ELF-1 (cell line): ENCODE results near the gene MGAT4A.

ENCODE experiments used
- DNase-seq: peaks from one replicate; pipeline ENCODE4 v3.0.0-alpha.2; 2016; ENCODE audit warnings: low read depth, low spot score

MGAT4A gene

DNA sequence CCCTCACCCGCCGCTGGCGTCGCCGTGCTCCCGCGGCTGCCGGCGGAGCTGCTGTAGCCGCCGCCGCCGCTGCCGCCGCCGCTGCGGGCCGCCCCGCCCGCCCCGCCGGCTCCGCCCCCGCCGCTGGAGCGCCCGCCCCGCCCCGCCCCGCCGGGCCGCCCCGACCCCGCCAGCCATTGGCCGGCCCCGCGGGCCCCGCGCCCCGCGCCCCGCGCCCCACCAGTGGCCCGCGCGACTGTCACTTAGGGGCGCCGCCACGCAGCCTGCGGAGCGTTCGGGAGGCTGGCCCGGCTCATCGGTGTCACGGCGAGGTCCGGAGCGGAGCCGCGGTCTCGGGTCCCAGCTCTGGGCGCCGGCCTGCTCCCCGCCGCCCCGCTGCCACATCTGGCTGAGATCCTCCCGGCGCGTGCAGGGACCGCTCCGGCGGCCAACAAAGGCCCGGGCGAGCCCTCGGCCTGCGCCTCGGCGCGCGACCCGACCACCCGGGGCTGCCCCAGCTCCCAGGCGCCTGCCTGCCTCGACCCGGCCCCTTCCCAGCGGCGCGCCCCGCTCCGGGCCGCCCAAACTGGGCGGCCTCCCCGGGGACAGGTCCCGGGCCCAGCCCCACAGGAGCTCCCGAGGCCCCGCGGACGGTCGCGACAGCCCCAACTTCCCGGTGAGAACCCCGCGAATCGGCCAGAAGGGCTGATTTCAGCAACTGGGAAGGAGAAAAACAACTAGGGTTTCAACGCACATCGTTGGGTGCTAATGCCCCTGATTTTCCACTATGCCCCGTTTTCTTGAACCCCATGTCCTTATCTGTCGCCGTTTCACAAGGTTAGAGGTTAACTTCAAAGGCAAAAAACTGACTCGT is at the start of gene MGAT4A:
Gene MGAT4A (minus strand): TSS at position 92 of the 853 bp plus-strand sequence. CDS start 4,800 bp downstream, outside the sequence.
- DNase-seq: peak; percentile 42

DNA sequence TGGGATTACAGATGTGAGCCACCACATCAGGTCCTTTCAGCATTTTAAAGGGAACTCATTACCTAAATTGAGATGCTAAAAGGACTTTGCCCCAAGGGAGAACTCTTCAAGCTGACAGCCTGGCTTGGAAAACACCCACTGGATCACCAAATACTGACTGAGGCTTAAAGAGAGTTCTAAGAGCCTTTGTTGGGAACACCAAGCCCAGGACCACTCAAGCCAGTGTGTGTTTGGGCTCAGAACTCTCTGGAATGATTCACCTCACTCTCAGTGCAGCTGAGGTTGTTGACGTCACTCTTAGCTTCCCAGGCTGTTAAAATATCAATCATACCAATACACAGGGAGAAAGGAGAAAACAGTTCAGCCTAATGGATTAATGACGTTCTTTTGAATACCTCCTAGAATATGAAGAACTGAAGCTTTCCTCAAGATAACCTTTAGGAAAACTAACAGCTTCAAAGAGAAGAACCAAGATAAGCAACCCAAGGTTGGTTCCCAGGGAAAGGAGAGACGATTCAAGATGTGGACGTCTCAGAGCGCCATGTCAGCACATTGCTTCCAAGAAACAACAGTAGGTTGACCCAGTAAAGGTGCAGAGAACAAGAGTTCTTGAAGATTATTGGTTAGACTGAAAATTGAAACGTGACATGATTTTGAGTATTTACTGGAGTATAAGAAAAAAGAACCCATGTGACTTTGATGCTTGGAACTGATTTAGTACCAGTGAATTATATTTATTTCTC is 48.0 kb upstream of the MGAT4A start:
- peak; percentile 85 for DNase-seq

DNA sequence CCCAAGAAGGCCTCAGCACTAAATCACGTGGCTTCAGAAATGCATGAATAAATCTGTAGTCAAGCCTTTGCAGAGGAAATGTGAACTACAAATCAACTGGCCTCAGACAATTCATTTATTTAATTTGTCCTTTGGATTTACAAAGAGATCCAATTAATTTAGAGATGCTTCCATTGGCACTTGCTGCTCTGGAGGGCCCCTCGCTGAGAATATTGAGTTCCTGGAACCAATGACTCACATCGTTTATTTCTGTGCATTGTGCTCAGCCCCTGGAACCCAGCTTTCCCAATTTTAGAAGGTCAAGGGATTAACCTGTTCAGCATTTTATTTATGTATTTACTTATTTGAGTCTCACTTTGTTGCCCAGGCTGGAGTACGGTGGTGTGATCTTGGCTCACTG is 47.2 kb upstream of the MGAT4A start:
- DNase-seq: no peak

DNA sequence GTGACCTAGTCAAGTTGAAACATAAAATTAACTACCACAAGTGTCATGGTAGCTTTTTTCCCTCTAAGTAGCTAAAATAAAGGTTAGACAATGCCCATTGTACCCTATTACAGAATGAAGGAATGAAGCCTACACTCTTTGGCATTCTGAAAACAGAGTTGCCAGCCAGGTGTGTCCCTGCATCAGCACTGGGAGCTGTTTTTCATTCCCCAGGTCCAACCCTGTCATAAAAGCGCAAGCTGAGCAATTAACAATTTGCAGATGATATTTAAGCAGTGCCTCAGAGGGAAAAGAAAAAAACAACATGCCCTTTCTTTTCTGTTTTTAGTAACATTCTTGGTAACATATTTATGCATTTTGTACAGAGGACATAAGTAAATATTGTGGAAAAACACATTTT is 46.8 kb upstream of the MGAT4A start:
- no peak for DNase-seq

DNA sequence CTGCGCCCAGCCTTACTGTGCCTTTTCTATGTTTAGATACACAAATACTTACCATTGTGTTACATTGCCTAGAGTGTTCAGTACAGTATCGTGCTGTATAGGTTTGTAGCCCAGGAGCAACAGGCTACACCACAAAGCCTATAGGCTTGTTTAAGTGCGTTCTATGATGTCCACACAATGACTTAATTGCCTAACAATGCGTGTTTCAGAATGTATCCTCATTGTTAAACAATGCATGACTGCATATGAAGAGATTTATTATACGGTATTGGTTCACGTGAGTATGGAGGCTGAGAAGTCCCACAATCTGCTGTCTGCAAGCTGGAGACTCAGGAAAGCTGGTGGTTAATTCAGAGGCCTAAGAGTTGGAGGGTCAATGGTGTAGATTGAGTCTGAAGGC is 46.1 kb upstream of the MGAT4A start:
- DNase-seq: no peak

DNA sequence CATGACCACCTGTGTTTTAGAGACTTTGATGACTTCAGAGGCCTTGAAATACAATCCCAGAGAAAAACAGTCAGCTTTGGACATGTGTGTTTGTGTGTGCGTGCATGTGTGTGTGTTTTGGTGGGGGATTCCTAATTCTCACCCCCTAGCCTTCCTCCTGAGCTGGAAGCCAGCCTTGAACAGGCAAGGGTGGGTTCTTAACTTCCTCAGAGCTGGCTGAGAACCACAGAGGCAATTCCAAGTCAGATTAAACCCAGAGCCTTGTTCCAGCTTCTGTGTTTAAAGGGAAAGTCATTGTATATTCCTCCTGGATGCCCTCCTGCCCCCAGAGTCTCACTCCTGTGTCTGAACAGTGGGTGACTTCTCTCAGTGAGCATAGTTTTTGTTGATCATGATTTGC is 45.2 kb upstream of the MGAT4A start:
- DNase-seq: no peak

DNA sequence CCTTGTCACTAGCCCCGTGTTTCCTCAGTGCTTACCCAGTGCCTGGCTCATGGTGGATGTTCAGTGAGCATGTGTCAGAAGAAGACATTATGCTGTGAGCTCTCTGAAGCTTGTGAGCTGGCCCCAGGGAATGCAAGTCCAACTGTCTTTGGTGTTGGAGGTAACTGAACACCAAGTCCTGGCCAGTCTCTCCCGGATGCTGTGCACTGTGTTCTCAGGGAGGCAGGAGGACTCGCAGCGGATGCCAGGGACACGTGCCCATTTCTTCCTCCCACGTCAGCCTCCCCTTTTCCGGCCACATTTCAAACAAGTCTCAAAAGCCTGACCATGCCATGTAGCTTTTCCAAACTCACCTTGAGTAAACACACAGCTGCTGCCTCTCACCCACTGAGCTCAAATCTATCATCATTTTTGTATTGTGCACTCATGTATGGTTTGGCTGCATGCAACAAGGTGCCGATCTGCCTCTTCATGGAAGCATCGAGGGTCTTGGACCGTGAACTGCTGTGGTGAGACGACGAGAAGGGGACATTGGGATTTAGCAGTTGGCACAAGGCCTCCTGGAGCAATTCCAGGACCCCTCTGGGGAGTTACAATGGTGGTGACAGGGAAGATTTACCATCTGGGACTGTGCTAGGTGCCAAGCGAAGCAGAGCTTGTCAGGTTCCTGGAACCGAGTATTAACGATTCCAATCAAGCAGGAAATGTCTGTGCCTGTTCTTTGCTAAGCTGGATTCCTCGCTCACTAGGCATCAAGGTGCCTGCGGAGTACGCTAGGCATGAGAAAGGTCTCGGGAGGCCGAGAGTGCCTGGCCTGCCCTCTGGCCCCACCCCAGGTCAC is 44.4 kb upstream of the MGAT4A start:
- DNase-seq: no peak

DNA sequence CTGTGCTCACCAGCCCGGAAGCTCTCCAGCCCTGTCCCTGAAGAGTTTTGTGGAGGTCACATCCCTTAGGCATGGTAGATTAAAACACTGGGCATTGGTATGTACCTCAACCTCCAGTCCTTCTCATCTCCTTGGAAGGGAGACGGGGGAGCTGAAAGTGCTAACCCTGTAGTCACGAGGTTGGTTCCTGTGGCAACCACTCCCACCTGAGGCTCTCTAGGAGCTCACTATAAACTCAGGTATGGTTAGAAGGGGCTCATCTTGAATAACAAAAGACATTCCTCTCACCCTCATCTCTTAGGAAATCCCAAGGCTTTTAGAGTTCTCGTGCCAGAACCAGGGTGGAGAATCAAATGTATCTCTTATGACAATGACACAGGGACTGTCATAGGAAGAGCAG is 43.0 kb upstream of the MGAT4A start:
- DNase-seq: no peak

DNA sequence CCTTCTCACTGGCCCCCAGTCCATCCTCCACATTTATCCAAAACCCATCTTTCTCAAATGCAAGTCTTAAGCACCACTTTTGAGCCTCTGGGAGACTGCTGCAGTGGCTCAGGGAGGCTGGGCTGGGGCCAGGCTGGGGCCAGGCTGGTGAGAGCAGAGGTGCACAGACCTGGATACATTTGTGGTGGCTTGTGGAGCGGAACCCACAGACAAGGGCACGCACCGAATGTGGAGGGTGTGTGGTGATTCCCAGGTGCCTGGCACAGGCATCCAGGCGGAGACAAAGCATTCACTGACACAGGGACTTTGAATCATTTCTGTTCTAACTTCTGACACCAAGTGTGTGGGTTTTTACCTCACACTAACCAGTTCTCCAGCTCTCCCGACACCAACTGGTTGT is 42.2 kb upstream of the MGAT4A start:
- no peak for DNase-seq

DNA sequence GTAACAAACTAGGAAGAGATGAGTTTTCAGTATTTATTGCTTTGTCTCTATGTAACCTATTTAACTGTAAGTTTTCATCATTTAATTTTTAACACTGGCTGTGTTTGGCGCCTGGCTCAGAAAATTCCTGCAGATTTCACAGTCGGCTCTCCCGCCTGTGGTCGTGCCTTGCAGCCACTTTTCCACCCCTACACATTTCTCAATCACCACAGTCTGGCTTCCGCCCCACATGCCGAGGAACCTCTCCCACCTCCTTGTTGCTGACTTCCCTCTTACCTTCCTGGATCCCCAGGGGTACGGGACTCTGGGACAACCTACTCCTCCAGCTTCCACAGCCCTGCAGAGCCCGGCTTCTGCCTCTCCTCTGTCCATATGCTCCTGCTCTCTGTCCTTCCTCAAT is 41.6 kb upstream of the MGAT4A start:
- DNase-seq: no peak

DNA sequence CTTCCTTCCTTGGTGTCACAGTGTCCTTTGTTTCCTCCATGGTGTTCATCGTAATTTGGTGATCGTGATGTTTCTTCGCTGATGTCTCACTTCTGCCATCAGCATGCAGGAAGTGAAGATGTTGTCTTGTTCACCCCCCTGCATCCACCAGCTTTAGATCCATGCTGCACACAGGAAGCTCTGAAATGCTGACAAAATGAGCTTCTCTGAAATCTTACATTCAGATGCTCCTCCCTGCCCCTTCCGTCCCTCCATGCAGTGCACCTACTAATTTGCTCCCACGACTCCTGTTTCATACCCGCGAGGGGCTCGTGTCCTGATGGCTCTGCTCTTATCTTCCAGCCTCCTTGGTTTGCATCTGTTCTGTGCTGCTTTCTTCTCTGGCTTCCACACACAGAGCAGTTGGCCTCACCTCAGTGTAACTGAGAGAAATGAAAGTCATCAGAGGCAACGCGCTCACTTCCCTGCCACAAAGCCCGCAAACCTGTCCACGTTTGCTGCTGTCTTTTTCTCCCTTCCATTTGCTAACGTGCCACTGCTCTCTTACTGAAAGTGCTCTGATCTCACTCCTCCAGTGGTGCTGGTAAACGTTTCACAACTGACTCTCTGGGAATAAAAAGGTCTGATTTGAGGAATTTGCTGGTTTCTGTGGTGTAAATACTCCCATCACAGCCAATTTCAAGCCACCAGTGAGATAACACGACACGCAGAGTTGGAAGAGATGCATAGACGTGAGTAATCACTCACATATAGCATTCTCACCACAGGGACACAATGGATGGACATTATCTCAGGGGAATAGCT is 41.0 kb upstream of the MGAT4A start:
- no peak for DNase-seq

DNA sequence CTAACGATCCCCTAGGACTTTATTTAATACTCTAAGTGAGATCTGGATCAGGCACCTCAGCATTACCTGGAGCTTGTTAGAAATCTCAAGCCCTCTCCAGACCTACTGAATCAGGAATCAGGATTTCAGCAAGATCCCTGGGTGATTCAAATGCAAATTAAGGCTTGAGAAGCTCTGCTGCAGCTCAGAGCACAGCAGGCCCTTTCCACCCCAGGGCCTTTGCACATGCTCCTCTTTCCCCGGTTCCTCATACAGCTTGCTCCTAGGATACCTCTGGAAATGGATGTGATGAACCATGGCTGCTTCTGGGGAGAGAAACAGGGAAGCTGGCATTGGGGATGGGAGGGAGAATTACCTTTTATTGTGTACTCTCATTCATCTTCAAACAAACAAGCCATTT is 40.3 kb upstream of the MGAT4A start:
- peak; percentile 41 for DNase-seq

DNA sequence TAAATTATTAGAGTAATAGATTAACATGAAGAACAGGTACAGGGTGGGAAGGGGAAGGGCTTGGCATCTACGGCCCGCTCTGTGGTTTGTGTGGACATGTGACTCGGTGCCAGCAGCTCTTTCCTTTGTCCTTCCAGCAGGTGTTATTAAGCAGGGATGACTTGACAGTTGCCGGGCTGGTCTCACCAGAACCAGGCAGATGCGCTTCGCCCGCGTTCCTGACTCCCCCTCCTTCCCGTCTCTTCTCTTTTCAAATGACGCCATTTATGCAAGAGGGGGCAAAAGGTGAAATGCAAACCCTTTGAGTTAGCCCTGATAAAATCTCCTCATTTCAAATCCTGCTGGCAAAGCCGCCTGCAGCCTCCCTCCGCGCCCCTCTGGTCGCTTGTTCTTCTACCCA is 38.9 kb upstream of the MGAT4A start:
- DNase-seq: peak; percentile 87

DNA sequence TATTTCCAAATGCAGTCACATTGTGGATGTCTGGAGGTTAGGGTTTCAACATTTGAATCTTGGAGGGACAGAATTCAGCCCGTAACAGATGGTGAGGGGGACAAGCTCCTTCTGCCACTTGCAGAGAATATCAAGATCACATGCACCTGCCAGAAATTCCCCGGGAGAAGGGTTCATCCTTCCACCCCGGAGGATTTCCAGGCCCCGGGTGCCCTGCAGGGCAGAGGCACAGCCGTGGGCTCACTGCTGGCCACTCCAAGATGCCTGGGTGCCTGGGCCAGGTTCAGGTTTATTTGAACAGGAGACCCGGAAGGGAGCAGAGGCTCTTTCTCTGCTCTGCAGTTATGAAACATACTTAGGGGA is 38.2 kb upstream of the MGAT4A start:
- no peak for DNase-seq

DNA sequence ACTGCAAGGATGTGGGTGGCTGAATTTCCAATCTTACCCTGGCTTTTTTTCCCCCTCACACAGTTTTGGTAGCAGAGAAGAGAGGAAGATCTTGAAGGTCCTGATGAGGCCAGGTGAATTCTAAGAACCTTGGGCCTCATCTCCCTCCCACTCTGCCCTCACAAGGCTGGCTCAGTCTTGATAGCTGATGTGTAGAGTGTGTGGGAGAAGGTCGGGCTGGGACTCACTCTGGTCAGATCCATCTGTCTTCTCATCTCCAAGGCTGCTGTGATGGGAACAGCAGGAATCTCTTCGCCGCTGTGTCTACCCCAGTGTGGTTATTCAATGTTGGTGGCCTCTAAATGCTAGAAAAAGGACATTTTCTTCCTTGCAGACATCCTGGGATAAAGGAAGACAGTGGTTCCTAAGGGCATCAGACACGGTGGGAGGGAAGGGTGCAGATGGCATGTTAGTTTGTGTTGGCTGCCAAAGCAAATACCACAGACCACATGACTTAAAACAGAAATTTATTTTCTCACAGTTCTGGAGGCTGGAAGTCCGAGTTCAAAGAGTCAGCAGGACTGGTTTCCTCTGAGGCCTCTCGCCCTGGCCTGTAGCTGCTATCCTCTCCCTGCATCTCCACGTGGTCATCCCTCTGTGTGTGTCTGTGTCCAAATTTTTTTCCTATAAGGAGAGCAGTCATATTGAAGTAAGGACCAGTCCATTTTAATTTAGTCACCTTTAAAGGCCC is 37.6 kb upstream of the MGAT4A start:
- DNase-seq: no peak

DNA sequence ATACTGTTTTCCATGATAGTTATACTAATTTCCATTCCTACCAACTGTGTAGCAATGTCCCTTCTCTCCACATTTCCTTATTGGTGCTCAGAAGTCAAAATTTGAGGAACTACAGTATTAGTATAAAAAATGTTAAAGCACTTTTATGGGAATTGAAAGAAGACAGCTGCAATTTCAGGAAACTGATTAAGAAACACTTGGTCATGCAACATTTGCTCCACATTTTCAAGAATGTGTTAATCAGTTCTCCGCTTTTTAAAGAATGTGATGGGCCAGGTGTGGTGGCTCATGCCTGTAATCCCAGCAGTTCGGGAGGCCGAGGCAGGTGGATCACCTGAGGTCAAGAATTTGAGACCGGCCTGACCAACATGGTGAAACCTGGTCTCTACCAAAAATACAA is 33.6 kb upstream of the MGAT4A start:
- no peak for DNase-seq

DNA sequence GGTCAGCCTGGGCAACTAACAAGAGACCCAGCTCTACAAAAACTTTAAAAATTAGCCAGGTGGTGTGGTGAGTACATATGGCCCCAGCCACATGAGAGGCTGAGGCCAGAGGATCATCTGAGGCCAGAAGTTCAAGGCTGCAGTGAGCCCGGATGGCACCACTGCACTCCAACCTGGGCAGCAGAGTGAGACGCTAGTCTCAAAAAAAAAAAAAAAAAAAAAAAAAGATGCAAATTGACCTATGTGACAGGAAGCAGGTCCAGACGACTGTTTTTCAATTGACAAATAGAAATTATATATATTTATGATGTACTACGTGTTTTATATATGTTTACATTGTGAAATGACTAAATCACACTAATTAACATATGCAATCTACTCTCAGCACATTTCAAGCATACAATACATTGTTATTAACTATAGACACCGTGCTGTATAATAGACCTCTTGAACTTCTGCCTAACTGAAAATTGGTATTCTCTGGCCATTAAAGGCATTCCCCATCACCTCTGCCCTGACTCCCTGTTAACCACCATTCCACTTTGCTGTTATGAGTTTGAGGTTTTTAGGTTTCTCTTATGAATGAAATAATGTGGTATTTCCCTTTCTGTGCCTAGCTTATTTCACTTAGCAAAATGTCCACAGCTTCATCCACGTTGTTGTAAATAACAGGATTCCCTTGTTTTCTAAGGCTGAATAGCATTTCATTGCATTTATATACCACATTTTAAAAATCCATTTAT is 32.4 kb upstream of the MGAT4A start:
- DNase-seq: no peak

DNA sequence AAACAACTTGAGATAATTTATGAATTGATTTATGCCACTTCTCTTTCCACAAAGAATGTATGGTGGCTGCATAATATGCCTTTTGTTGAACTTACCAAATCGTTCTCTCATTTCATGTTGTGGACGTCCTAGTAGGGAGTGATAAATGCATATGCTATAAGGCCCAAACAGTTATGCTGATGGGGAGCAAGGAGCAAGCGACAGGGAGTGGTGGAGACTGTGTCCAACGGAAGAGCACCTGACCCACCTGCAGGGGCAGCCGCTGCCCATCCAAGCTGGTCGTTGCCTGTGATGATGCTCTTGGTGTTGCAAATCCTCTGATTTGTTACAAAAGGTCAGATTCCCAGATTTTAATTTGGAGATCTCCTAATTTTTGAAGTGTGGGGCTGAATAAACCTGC is 31.0 kb upstream of the MGAT4A start:
- no peak for DNase-seq

DNA sequence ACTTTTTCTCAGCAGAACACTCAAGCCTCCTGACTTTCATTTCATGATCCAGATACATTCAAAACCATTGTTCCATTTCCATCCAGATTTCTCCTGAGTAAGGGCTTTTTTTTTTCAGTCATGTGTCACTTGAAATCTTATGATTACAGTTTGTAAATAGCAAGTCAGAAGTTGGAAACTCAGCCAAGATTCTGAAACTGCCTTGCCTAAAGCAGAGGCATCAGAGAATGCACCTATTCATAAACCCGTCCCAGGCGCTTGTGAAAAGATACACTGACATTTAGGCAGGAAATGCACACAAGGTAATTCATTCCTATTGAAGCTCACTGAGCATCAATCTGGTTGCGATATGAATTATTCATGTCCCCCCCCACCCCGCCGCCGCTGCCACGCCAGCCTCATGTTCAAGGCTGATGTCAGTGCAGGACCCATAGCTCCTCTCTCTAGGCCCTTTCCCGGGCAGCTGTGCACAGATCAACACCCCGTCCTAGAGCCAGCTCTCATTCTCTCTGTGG is 30.4 kb upstream of the MGAT4A start:
- DNase-seq: no peak
